CD14-positive monocyte (primary cell): Measurements from ENCODE around the gene ZNF773. TPM values are rescaled to one million over a fixed set of nuclear protein-coding genes. Genes with fewer than 3 reads are reported as not detected.

Source experiments
- DNase-seq, 3 donors: peaks; one replicate each; pipeline ENCODE4 v3.0.0-alpha.2; 2011 to 2022
- H2AFZ ChIP-seq: 2 replicates; pipeline ENCODE4 v1.6.0; 2012; ENCODE audit warnings: mild to moderate bottlenecking, low read depth, low read length, inconsistent platforms; ENCODE audit not compliant: insufficient read depth, poor library complexity, severe bottlenecking
- H3K27ac ChIP-seq, 2 donors: 1 replicate in 1 of 2; 2 replicates in 1 of 2; pipeline ENCODE4 v1.5.1; 2012 to 2013; ENCODE audit warnings: low read length in 2 of 2, control low read depth in 1 of 2, inconsistent platforms in 1 of 2, low read depth in 1 of 2, mild to moderate bottlenecking in 1 of 2
- H3K27me3 ChIP-seq, 2 donors: one replicate each; pipeline versions ENCODE4 v1.6.0 to v1.6.1; 2011 to 2013; ENCODE audit warnings: low read length in 2 of 2; ENCODE audit not compliant: control insufficient read depth in 2 of 2, insufficient read depth in 2 of 2
- H3K36me3 ChIP-seq, 2 donors: replicated peaks in 1 of 2; 1 replicate in 1 of 2; 2 replicates in 1 of 2; pipeline versions ENCODE4 v1.5.1 to v1.6.1; 2012 to 2013; ENCODE audit warnings: low read length in 2 of 2, control low read depth in 1 of 2, inconsistent platforms in 1 of 2, mild to moderate bottlenecking in 1 of 2; ENCODE audit not compliant: insufficient read depth in 2 of 2, control insufficient read depth in 1 of 2
- H3K4me1 ChIP-seq, 2 donors: 1 replicate in 1 of 2; 2 replicates in 1 of 2; pipeline versions ENCODE4 v1.5.1 to v1.6.1; 2012 to 2013; ENCODE audit warnings: low read length in 2 of 2, control low read depth in 1 of 2, inconsistent platforms in 1 of 2, mild to moderate bottlenecking in 1 of 2, moderate library complexity in 1 of 2; ENCODE audit not compliant: insufficient read depth in 2 of 2, control insufficient read depth in 1 of 2
- H3K4me2 ChIP-seq: replicated peaks from 2 replicates; pipeline ENCODE3; 2012; ENCODE audit warnings: low read length, moderate library complexity, mild to moderate bottlenecking; ENCODE audit not compliant: poor library complexity, severe bottlenecking; ENCODE audit errors: extremely low read depth
- H3K4me3 ChIP-seq, 3 experiments: fragments of 200-600 bp in 1 of 3; sonication (generic) in 1 of 3; replicated peaks in 1 of 3; 1 replicate in 2 of 3; 2 replicates in 1 of 3; pipeline ENCODE4 v1.5.1; 2011 to 2013; ENCODE audit warnings: low read length in 3 of 3, mild to moderate bottlenecking in 3 of 3, control low read depth in 2 of 3, low read depth in 2 of 3, inconsistent platforms in 1 of 3, moderate library complexity in 1 of 3
- H3K79me2 ChIP-seq: 2 replicates; pipeline ENCODE4 v1.6.0; 2012; ENCODE audit warnings: mild to moderate bottlenecking, control low read depth, inconsistent platforms, low read length, moderate library complexity; ENCODE audit not compliant: insufficient read depth
- H3K9ac ChIP-seq: 2 replicates; pipeline ENCODE4 v1.6.0; 2017; ENCODE audit warnings: low read length, mild to moderate bottlenecking; ENCODE audit not compliant: insufficient read depth, poor library complexity, severe bottlenecking
- H3K9me3 ChIP-seq, 2 donors: replicated peaks in 1 of 2; 1 replicate in 1 of 2; 2 replicates in 1 of 2; pipeline versions ENCODE4 v1.5.1 to v1.6.1; 2012 to 2013; ENCODE audit warnings: low read length in 2 of 2, control low read depth in 1 of 2; ENCODE audit not compliant: control insufficient read depth in 1 of 2, insufficient read depth in 1 of 2
- H4K20me1 ChIP-seq: 2 replicates; pipeline ENCODE4 v1.6.0; 2012; ENCODE audit warnings: mild to moderate bottlenecking, low read length, control low read depth, moderate library complexity; ENCODE audit not compliant: insufficient read depth
- H3K27ac Mint-ChIP-seq, 7 donors: one replicate each; pipeline ENCODE4 v1.8.0; 2020; ENCODE audit warnings: mild to moderate bottlenecking in 7 of 7, mixed read lengths in 7 of 7, moderate library complexity in 6 of 7, inconsistent platforms in 2 of 7
- H3K27me3 Mint-ChIP-seq, 3 donors: one replicate each; pipeline ENCODE4 v1.8.0; 2021 to 2022; ENCODE audit warnings: low read depth in 3 of 3, mild to moderate bottlenecking in 3 of 3, mixed read lengths in 3 of 3, moderate library complexity in 3 of 3, inconsistent platforms in 1 of 3
- H3K36me3 Mint-ChIP-seq, 2 donors: one replicate each; pipeline ENCODE4 v1.8.0; 2020; ENCODE audit warnings: mixed read lengths in 2 of 2, inconsistent platforms in 1 of 2, mild to moderate bottlenecking in 1 of 2
- H3K4me1 Mint-ChIP-seq: one replicate; pipeline ENCODE4 v1.8.0; 2020; ENCODE audit warnings: mild to moderate bottlenecking, mixed read lengths
- H3K4me3 Mint-ChIP-seq, 2 donors: one replicate each; pipeline ENCODE4 v1.8.0; 2020; ENCODE audit warnings: mild to moderate bottlenecking in 2 of 2, mixed read lengths in 2 of 2, moderate library complexity in 1 of 2
- H3K9me3 Mint-ChIP-seq, 7 donors: one replicate each; pipeline ENCODE4 v1.8.0; 2020 to 2022; ENCODE audit warnings: mixed read lengths in 7 of 7, mild to moderate bottlenecking in 6 of 7, moderate library complexity in 6 of 7, inconsistent platforms in 2 of 7
- CTCF ChIP-seq: fragments of 200-600 bp; IDR thresholded peaks from one replicate; pipeline ENCODE4 v1.8.0; 2022; ENCODE audit warnings: antibody characterized with exemption, mild to moderate bottlenecking
- WGBS: methylation state at CpG from one replicate; pipeline ENCODE4 v1.1.5; 2013; ENCODE audit warnings: missing lambda C conversion rate; ENCODE audit not compliant: insufficient coverage; 5-methylcytosine and 5-hydroxymethylcytosine counted together
- intact Hi-C, 2 donors: fragments of 100-400 bp; cut with micrococcal nuclease; formaldehyde crosslinking; loops; one replicate each; pipeline versions ENCODE4 v1.15.0 to v1.15.1; 2023
- polyA plus RNA-seq, 3 donors: library from polyadenylated mRNA; depleted of rRNA in 1 of 3; unstranded in 2 of 3; stranded (reverse) in 1 of 3; fragments of 300-500 nt in 2 of 3; fragments of >200 nt in 1 of 3; fragmentation: Illumina TruSeq in 2 of 3; gene quantifications; 1 replicate in 2 of 3; 2 replicates in 1 of 3; pipeline ENCODE4 v1.2.3, GENCODE V29; 2012 to 2021

The ZNF773 gene
- polyA plus RNA-seq, 3 donors: 0.87 to 1.6 (median 0.92) TPM

GRCh38 chr19:57506163-57506562, 6.4 kb downstream of the ZNF773 start:
- DNase-seq: no peak
- H3K36me3 ChIP-seq: peaks cover 33 to 55% of the 10 kb centered on the region in 2 donors
- WGBS: 63% methylated on average over 3 of the region's 4 CpGs
- H3K79me2 ChIP-seq: no peaks in the 10 kb centered on the region
- Mint-ChIP-seq H3K36me3 (peaks cover 62 to 71% of the 10 kb centered on the region in 2 donors), H3K9me3 (peaks cover 62 to 94% (median 87%) of the 10 kb centered on the region in 7 donors), H3K4me3 (no peak overlapping the region), H3K27me3 (no peaks in the 10 kb centered on the region), H3K4me1 (no peaks in the 10 kb centered on the region), H3K27ac (no peak overlapping the region)
- H4K20me1 ChIP-seq: no peaks in the 10 kb centered on the region
- H3K27ac ChIP-seq: no peak overlapping the region
- no peak overlapping the region for H2AFZ ChIP-seq
- TF ChIP-seq CTCF: no peak
- intact Hi-C loops: no loop called here
- no peak overlapping the region for H3K4me2 ChIP-seq
- H3K4me3 ChIP-seq: no peak overlapping the region
- no peaks in the 10 kb centered on the region for H3K27me3 ChIP-seq
- H3K9ac ChIP-seq: no peak overlapping the region
- H3K9me3 ChIP-seq: peaks cover 74 to 93% of the 10 kb centered on the region in 2 donors
- H3K4me1 ChIP-seq: no peaks in the 10 kb centered on the region

GRCh38 chr19:57511484-57511883, 11.7 kb downstream of the ZNF773 start:
- H3K9me3 Mint-ChIP-seq: peaks cover 39 to 91% (median 83%) of the 10 kb centered on the region in 7 donors
- H3K4me3 Mint-ChIP-seq: no peak overlapping the region

More at GRCh38 chr19:57511484-57511883, 11.7 kb downstream of the ZNF773 start:
- Histone ChIP-seq H3K36me3 (peaks cover 10 to 45% of the 10 kb centered on the region in 2 donors), H4K20me1 (no peaks in the 10 kb centered on the region), H3K4me1 (no peaks in the 10 kb centered on the region), H3K9me3 (peaks cover 52 to 96% of the 10 kb centered on the region in 2 donors), H3K27me3 (no peaks in the 10 kb centered on the region), H3K79me2 (no peaks in the 10 kb centered on the region), H2AFZ (no peak overlapping the region), H3K4me3 (no peak overlapping the region), H3K9ac (no peak overlapping the region), H3K27ac (no peak overlapping the region), H3K4me2 (no peak overlapping the region)
- TF ChIP-seq CTCF: no peak
- no peak for DNase-seq
- Mint-ChIP-seq H3K36me3 (peaks cover 25 to 32% of the 10 kb centered on the region in 2 donors), H3K4me1 (no peaks in the 10 kb centered on the region), H3K27ac (no peak overlapping the region), H3K27me3 (no peaks in the 10 kb centered on the region)
- intact Hi-C loops: no loop called here
